HG02840 (cell line): ENCODE data around the gene MVP.
"Not testable (repeated sequence)": the region's sequence is repeated elsewhere in the genome, so short reads cannot be mapped to it uniquely, and the experiment has no call there.

Experiments
- ATAC-seq: cut with Tn5 transposase; IDR thresholded peaks from one replicate; pipeline ENCODE4 v1.9.1; 2021; ENCODE audit warnings: mild to moderate bottlenecking, moderate library complexity, moderate number of reproducible peaks; ENCODE audit not compliant: unreplicated experiment, low FRiP score

MVP gene

DNA sequence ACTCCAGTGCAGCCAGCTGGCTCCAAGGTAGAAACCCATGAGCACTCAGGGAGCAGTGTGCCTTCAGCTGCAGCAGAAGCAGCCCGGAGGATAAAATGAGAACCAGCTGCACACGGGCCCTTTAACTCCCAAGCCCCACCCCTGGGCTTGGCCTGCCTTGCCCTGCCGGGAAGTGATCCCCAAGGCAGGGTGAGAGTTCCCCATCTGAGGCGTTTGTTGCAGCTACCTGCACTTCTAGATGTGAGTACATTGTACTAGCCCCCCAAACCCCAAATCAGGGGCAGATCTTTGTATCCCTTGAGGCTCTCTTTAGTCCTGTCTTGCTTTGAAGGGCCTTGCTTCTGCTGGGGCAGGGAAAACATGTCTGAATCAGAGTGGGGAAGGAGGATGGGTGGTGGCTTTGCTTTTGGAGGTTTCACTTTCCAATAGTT is at the start of gene MVP:
Gene MVP (plus strand): TSS at position 192 of the 431 bp plus-strand sequence. CDS start 10,088 bp downstream, outside the sequence.
- ATAC-seq = no peak

DNA sequence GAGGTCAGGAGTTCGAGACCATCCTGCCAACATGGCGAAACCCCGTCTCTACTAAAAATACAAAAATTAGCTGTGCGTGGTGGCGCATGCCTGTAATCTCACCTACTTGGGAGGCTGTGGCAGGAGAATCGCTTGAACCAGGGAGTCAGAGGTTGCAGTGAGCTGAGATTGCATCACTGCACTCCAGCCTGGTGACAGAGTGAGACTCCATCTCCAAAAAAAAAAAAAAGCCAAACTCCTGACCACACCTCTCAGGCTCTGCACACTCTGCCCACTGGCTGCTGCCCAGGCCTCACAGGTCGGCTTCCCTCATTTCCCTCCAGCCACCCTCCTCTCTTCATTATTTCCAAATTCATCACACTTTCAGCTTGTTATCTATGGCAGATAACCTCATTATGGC is 47.9 kb upstream of the MVP start:
- not testable (repeated sequence) for ATAC-seq

DNA sequence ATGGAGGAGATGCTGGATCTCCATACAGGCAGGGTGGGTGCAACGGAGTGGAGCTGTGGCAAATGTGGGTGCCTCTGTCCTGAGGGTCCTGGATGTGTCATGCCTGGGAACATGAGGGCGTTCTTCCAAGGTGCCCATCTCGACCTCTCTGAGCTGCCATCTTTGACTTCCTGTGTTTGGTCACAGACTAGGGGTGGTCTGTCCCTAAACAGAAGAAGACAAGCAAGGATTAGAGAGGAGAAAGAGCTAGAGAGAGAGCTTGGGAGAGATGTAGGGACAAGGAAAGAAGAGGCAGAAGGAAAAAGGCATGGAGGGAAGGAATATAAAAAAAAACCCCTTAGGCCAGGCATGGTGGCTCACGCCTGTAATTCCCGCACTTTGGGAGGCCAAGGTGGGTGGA is 45.5 kb upstream of the MVP start:
- no peak for ATAC-seq

DNA sequence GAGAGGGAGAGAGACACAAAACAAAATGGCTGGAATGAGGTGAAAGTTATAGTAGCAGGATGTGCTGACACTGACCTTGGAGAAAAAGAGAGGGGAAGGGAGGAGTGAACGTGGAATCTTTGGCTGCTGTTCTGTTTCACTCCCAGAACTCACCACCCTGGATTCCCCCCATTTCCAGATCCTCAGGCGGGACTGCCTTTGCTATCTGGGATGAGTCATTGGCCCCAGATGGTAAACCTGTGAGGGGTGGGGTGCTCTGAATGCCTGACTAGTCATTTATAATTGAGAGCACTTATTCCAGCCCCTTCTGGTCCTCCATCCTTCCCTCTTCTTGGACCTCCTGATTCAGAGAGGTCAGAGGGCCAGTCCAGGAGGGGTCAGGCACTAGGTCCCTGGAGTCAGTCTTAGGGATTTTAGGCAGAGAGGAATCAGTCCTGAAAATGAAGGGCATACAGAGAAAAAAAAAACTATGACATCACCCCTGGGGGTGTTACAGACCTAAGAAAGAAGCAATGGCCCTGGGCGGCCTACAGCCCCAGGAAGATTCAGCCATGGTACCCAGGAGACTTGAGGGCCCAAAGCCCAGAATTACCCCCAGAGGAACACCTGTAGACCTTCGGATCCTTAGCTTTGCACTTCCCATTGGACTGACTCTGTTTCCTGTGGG is 44.4 kb upstream of the MVP start:
- ATAC-seq = no peak

DNA sequence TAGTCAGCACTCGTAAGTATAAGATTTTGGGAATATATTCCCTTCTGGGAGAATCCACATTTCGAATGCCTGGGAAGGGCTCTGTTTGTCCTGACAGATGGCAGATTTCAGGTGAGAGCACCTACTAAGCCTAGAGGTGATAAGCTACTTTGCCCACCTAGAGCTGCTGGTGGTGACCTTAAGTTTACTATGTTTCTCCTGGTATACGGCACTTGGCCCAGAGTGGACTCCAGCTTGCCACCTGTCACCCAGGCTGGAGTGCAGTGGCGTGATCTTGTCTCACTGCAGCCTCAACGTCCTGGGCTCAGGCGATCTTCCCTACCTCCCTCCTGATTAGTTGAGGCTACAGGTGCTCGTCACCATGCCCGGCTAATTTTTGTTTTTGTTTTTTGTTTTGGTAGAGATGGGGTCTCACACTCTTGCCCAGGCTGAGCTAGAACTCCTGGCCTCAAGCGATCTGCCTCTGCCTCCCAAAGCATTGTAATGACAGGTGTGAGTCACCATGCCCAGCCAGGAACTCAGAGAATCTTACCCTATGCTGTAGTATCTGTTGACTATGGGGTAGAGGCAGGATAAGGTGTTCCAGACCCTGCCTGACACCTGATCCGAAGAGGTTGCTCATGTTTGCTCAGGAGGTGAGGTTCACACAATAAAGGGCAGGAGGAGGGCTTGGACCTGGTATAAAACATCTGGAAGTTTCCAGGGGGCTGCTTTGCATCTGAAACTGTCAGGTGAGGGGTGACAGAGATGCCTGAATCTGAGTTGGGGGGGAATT is 42.5 kb upstream of the MVP start, which contains the start of gene ZG16:
Gene ZG16 (plus strand): TSS at position 681 of the 775 bp plus-strand sequence. CDS start 1,011 bp downstream, outside the sequence.
- ATAC-seq = no peak

DNA sequence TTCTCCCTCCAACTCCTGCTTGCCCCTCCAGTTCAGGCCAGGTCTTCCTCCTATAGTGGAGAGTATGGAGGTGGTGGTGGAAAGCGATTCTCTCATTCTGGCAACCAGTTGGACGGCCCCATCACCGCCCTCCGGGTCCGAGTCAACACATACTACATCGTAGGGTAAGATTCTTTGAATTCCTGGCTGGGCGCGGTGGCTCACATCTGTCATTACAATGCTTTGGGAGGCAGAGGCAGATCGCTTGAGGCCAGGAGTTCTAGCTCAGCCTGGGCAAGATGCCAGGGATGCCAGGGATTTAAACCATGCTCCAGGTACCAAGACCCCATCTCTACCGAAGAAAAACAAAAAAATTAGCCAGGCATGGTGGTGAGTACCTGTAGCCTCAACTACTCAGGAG is 40.8 kb upstream of the MVP start:
- no peak for ATAC-seq

DNA sequence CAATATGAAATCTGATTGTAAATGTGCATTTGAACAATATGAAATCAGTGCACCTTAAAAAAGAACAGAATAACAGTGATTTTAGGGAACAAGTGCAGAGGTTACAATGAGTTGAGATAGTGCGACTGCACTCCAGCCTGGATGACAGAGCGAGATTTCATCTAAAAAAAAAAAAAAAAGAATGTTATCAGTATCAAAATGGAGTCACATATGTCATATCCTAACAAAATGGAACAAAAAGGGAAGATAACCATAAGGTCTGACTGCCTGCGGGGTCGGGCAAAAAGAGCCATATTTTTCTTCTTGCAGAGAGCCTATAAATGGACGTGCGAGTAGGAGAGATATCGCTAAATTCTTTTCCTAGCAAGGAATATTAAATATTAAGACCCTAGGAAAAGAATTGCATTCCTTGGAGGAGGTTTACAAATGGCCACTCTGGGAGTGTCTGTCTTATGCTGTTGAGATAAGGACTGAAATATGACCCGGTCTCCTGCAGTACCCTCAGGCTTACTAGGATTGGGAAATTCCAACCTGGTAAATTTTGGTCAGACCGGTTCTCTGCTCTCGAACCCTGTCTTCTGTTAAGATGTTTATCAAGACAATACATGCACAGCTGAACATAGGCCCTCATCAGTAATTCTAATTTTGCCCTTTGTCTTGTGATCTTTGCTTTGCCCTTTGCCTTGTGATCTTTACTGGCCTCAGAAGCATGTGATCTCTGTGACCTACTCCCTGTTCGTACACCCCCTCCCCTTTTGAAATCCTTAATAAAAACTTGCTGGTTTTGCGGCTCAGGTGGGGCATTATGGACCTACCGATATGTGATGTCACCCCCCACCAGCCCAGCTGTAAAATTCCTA is 36.9 kb upstream of the MVP start:
- ATAC-seq = not testable (repeated sequence)

DNA sequence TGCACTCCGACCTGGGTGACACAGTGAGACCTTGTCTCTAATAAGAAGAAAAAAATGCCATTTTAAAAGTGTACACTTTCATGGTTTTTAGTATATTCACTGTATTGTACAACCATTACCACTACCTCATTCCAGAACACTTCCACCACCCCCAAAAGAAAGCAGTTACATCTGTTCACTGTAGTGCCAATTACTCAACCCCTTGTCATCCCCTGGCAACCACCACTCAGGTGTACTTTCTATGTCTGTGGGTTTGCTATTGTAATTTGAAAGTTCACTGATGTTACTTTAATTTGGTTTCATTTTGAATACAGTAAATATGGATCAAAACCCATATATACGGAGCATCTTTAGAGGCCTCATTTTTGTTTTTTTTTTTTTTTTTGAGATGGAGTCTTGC is 36.1 kb upstream of the MVP start:
- no peak for ATAC-seq

DNA sequence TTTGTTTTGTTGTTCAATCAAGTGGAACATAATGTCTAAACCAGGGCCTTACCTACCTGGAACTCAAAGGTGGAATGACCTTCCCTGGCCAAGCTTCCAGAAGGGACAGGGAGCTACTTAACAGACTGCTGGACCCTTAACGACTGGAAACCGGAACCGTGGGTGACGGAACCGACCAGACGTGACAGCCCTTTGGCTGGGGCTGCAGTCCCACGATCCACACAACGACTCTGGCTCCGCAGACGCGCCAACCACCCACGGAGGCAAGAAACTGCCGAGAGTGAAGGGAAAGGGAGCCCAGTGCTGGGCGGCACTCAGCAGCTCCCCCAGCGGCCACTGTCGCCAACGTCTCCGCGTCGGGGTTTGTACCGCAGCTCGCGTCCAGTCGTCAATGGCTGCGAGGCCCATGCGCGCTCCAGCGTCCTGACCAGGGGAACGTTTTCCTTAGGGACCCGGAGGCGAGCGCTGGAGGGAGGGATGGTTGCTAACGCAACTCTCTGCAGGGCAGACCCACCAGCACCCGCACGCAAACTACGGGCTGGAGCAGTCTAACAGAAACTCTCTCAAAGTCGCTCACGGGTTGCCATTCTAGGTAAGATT is 35.3 kb upstream of the MVP start:
- no peak for ATAC-seq

DNA sequence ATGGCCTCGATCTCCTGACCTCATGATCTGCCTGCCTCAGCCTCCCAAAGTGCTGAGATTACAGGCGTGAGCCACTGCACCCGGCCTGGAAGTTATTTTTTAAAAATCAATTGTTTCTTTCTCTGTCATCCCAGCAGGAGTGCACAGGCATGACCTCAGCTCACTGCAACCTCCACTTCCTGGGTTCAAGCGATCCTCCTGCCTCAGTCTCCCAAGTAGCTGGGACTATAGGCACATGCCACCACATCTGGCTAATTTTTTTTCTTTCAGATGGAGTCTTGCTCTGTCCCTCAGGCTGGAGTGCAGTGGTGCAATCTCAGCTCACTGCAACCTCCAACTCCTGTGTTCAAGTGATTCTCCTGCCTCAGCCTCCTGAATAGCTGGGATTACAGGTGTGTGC is 33.1 kb upstream of the MVP start:
- ATAC-seq = not testable (repeated sequence)

DNA sequence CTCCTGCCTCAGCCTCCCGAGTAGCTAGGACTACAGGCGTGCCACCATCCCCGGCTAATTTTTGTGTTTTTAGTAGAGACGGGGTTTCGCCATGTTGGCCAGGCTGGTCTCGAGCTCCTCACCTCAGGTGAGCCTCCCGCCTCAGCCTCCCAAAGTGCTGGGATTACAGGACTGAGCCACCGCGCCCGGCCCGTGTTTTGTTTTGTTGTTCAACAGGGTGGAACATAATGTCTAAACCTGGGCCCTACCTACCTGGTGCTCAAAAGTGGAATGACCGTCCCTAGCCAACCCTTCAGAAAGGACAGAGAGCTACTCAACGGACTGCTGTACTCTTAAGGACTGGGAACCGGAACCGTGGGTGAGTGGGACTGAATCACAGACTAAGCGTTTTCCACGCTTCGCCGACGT is 30.5 kb upstream of the MVP start:
- ATAC-seq = no peak

DNA sequence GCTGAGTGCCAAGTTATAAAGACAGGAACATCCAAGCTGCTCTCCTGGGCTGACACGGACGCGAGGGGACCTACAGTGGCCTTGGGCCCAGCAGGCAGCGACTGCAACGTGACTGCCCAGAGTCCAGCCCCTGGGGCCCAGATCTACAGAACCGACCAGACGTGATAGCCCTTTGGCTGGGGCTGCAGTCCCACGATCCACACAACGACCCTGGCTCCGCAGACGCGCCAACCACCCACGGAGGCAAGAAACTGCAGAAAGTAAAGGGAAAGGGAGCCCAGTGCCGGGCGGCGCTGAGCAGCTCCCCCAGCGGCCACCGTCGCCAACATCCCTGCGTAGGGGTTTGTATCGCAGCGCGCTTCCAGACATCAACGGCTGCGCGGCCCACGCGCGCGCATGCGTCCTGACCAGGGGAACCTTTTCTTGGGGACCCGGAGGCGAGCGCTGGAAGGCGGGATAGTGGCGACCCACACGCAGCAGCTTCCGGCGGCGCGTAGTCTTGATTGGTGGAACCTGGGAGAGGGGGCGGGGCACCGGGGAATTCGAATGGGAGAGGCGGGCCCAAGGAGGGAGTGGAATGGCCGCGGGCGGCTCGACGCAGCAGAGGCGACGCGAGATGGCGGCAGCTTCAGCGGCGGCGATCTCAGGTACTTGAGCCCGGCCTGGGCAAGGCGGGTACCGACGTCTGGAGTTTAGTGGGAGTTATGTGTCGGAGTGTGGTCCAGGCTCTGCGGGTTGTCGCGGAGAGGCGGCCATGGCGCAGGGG is 29.9 kb upstream of the MVP start, which contains the start of gene KIF22:
Gene KIF22 (plus strand): TSS at position 569 of the 766 bp plus-strand sequence. CDS start 9 bp downstream, at position 578.
- ATAC-seq = peak; percentile 88

DNA sequence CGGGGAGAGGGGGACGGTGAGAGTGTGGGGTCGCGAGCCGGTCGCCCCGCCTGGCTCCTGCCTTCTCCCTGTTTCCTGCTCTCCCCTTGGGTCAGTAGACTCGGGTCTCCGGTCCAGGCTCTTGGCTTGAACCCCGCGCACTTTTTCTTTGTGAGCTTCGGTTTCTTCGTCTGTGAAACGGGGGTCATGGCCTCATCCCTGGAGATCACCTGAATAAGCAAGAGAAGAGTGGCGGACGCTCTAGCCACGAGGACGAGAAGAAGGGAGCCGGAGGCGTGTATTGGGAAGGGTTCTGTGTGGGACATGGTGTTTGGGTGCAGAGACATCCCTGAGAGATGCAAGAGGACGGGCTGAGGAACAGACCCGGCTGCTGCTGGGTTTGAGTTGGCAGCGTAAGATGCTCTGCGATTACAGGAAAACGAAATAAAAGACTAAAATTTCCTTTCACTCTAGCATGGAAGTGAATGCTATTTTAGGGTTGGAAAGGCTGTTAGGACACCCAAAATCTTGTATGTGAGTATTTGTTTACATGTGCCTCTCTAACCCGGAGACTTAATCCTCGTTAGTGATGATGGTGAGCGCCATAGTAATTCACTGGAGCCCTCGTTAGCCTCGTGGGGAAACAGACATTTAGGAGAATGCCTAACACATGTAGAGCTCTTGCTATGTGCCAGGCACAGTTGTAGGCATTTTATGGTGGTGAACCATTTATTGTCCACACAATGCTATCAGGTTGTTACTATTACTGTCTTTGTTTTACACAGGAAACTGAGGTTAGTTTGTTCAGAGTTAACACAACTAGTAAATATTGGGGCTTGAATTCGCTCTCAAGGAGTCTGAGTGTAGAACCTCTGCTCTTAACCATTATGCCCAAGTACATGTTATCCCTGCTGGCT is 29.1 kb upstream of the MVP start:
- ATAC-seq = no peak

DNA sequence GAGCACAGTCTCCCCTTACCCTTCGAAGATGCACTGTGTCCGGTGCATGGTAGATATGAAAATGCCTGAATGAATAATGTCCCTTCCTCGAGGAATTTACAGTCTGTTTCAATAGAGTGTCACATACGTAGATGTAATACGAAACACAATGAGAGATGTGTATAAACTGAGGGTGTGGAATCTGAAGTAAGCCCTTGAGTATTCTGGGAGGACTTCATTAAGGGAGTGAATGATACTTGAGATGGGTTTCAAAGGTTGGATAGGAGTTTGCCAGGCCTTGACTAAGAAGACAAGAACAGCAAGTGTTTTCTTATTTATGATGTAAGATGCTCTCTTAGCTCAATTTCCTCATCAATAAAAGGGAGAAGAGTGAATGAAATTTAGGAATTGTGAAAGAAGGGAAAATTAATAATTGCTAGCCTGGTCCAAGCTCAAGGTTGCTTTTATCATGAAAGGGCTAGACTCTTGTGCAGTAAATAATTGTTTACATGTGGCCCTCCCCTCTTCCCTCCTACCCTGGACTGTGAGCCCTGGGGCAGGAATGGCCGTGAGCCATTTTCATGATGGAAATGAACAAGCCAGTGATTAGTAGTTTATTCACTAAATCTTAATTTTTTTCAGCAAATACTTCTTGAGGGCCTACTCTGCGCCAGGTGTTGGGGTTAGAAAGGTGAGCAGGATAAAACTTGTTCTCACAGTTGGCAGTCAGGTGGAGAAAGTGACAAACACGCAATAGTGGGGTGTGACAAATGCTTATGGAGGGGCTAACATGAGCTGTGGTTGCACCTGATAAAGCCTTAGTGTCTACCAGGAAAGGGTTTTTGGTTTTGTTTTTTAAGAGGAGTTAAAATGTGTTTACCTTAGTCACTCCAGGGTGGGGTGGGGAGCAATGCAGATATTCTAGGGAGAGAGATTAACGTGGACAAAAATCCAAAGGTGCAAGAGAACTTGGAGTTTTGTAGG is 28.1 kb upstream of the MVP start:
- no peak for ATAC-seq

DNA sequence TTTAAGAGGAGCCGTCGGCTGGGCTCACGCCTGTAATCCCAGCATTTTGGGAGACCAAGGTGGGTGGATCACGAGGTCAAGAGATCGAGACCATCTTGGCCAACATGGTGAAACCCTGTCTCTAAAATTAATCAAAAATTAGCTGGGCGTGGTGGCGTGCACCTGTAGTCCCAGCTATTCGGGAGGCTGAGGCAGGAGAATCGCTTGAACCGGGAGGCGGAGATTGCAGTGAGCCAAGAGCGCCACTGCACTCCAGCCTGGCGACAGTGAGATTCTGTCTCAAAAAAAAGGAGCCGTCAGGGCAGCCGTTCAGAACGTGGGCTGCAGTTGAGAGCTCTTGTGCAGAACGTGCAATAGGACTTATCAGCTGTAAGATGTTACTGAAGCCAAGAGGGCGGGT is 27.1 kb upstream of the MVP start:
- not testable (repeated sequence) for ATAC-seq

DNA sequence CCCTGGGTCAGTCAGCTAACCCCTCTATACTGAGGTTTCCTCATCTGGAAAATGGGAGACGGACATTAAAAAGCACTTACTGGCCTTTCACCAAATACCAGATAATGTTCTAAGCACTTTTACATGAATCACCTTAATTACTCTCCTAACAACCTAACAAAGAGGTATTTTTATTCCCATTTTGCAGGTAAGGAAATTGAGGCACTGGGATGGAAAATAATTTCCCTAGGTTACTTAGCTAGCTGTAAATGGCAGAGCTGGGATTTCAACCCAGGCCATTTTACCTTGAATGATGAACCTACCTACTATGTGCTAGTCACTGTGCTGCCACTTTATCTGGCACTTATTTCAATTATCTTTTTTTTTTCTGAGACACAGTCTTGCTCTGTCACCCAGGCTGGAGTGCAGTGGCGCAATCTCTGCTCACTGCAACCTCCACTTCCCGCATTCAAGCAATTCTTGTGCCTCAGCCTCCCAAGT is 26.0 kb upstream of the MVP start:
- no peak for ATAC-seq

DNA sequence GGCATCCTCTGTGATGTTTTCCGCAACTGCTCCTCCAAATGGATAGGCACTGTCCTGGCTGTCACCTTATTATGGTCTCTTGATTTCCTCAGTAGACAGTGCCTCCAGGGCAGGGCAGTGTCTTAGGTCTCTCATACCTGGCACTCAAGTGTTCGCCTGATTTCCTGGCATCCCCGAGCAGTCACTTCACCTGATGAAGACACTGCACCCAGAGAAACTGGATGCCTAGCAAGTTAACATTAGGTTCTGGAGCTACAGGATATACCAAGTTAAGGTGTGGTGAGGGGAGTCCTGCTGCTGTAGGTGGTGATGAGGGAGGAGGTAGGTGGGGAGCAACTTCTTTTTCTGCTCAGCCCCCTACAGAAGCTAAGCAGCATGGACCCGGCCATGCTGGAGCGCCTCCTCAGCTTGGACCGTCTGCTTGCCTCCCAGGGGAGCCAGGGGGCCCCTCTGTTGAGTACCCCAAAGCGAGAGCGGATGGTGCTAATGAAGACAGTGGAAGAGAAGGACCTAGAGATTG is 17.8 kb upstream of the MVP start:
- no peak for ATAC-seq
